ENCODE results near the gene PLA2G4D. TPM values are rescaled to one million over a fixed set of nuclear protein-coding genes. Genes with fewer than 3 reads are reported as not detected.

Gene PLA2G4D
- total RNA-seq, 1 experiment from 2014 or later = not detected

- DNase-seq = no peak
- Histone ChIP-seq H3K9me3 (no peaks in the 10 kb centered on the region), H3K36me3 (no peaks in the 10 kb centered on the region), H3K27me3 (no peaks in the 10 kb centered on the region), H3K4me3 (no peak overlapping the region)
Measured at GRCh38 chr15:42085721-42086120, 8.6 kb downstream of the PLA2G4D start.

- Histone ChIP-seq H3K36me3 (no peaks in the 10 kb centered on the region), H3K9me3 (no peaks in the 10 kb centered on the region), H3K4me3 (no peak overlapping the region), H3K27me3 (no peaks in the 10 kb centered on the region)
- DNase-seq = no peak
Measured at GRCh38 chr15:42085236-42085605, 9.1 kb downstream of the PLA2G4D start.

GRCh38 chr15:42084465-42085235 lies 9.7 kb downstream of the PLA2G4D start:
- no peaks in the 10 kb centered on the region for H3K36me3 ChIP-seq
- H3K4me3 ChIP-seq = no peak overlapping the region
- DNase-seq = peak; percentile 31
- H3K9me3 ChIP-seq = no peaks in the 10 kb centered on the region
- no peaks in the 10 kb centered on the region for H3K27me3 ChIP-seq

GRCh38 chr15:42083916-42084315 lies 10.4 kb downstream of the PLA2G4D start:
- Histone ChIP-seq H3K27me3 (no peaks in the 10 kb centered on the region), H3K36me3 (no peaks in the 10 kb centered on the region), H3K4me3 (no peak overlapping the region), H3K9me3 (no peaks in the 10 kb centered on the region)
- no peak for DNase-seq

- Histone ChIP-seq H3K36me3 (no peaks in the 10 kb centered on the region), H3K9me3 (no peaks in the 10 kb centered on the region), H3K4me3 (no peak overlapping the region), H3K27me3 (no peaks in the 10 kb centered on the region)
- DNase-seq = no peak
Measured at GRCh38 chr15:42083605-42083908, 10.8 kb downstream of the PLA2G4D start.

GRCh38 chr15:42082823-42083604 lies 11.3 kb downstream of the PLA2G4D start:
- no peaks in the 10 kb centered on the region for H3K36me3 ChIP-seq
- no peak for DNase-seq
- no peak overlapping the region for H3K4me3 ChIP-seq
- no peaks in the 10 kb centered on the region for H3K9me3 ChIP-seq
- no peaks in the 10 kb centered on the region for H3K27me3 ChIP-seq

- H3K27me3 ChIP-seq = no peaks in the 10 kb centered on the region
- DNase-seq = no peak
- no peak overlapping the region for H3K4me3 ChIP-seq
- H3K36me3 ChIP-seq = no peaks in the 10 kb centered on the region
- H3K9me3 ChIP-seq = no peaks in the 10 kb centered on the region
Measured at GRCh38 chr15:42082141-42082540, 12.2 kb downstream of the PLA2G4D start.

- no peak for DNase-seq
- Histone ChIP-seq H3K27me3 (no peaks in the 10 kb centered on the region), H3K36me3 (no peaks in the 10 kb centered on the region), H3K9me3 (no peaks in the 10 kb centered on the region), H3K4me3 (no peak overlapping the region)
Measured at GRCh38 chr15:42080919-42081830, 13.2 kb downstream of the PLA2G4D start.

- no peaks in the 10 kb centered on the region for H3K27me3 ChIP-seq
- no peaks in the 10 kb centered on the region for H3K36me3 ChIP-seq
- no peak overlapping the region for H3K4me3 ChIP-seq
- peak; percentile 73 for DNase-seq
- H3K9me3 ChIP-seq = no peaks in the 10 kb centered on the region
Measured at GRCh38 chr15:42080186-42080918, 14.0 kb downstream of the PLA2G4D start.

GRCh38 chr15:42079401-42079908 lies 14.9 kb downstream of the PLA2G4D start:
- DNase-seq = no peak
- no peak overlapping the region for H3K4me3 ChIP-seq
- no peaks in the 10 kb centered on the region for H3K9me3 ChIP-seq
- no peaks in the 10 kb centered on the region for H3K36me3 ChIP-seq
- no peaks in the 10 kb centered on the region for H3K27me3 ChIP-seq

- Histone ChIP-seq H3K27me3 (no peaks in the 10 kb centered on the region), H3K4me3 (no peak overlapping the region), H3K9me3 (no peaks in the 10 kb centered on the region), H3K36me3 (no peaks in the 10 kb centered on the region)
- DNase-seq = no peak
Measured at GRCh38 chr15:42078903-42079302, 15.5 kb downstream of the PLA2G4D start.

- H3K36me3 ChIP-seq = no peaks in the 10 kb centered on the region
- no peaks in the 10 kb centered on the region for H3K9me3 ChIP-seq
- DNase-seq = no peak
- no peak overlapping the region for H3K4me3 ChIP-seq
- no peaks in the 10 kb centered on the region for H3K27me3 ChIP-seq
Measured at GRCh38 chr15:42077689-42078088, 16.7 kb downstream of the PLA2G4D start.

GRCh38 chr15:42073418-42073817 lies 20.9 kb downstream of the PLA2G4D start:
- Histone ChIP-seq H3K9me3 (no peaks in the 10 kb centered on the region), H3K36me3 (no peaks in the 10 kb centered on the region), H3K4me3 (no peak overlapping the region), H3K27me3 (no peaks in the 10 kb centered on the region)
- no peak for DNase-seq

GRCh38 chr15:42072141-42072685 lies 22.1 kb downstream of the PLA2G4D start:
- DNase-seq = no peak
- Histone ChIP-seq H3K36me3 (no peaks in the 10 kb centered on the region), H3K4me3 (no peak overlapping the region), H3K27me3 (no peaks in the 10 kb centered on the region), H3K9me3 (peaks cover 3% of the 10 kb centered on the region; the same call in 1 of the 2 replicates)

- no peak overlapping the region for H3K4me3 ChIP-seq
- peaks cover 3% of the 10 kb centered on the region; the same call in 1 of the 2 replicates for H3K9me3 ChIP-seq
- no peak for DNase-seq
- H3K36me3 ChIP-seq = no peaks in the 10 kb centered on the region
- no peaks in the 10 kb centered on the region for H3K27me3 ChIP-seq
Measured at GRCh38 chr15:42071717-42072116, 22.6 kb downstream of the PLA2G4D start.

GRCh38 chr15:42070976-42071350 lies 23.4 kb downstream of the PLA2G4D start:
- Histone ChIP-seq H3K9me3 (peaks cover 3% of the 10 kb centered on the region; the same call in 1 of the 2 replicates), H3K4me3 (no peak overlapping the region), H3K27me3 (no peaks in the 10 kb centered on the region), H3K36me3 (no peaks in the 10 kb centered on the region)
- DNase-seq = no peak

Data from MG63 (cell line).